Activated CD4-positive, alpha-beta T cell treated with anti-CD3 and anti-CD28 coated beads for 36 hours (primary cell): ENCODE data around the gene OLFM4. TPM values are rescaled to one million over a fixed set of nuclear protein-coding genes. Genes with fewer than 3 reads are reported as not detected.

Source experiments
- ATAC-seq: fragments of 200-7000 bp; cut with Tn5 transposase; one replicate; pipeline ENCODE4 v1.10.0; 2021; ENCODE audit warnings: mild to moderate bottlenecking, moderate library complexity
- CTCF ChIA-PET: fragments of 350-600 bp; sonication (Branson Sonifier 250); formaldehyde crosslinking; loops from one replicate; lab custom pipeline; 2021; ENCODE audit warnings: antibody characterized with exemption; lab: Charles Lee
- POLR2A ChIA-PET: fragments of 350-600 bp; sonication (Branson Sonifier 250); formaldehyde crosslinking; loops from one replicate; lab custom pipeline; 2021; ENCODE audit warnings: antibody characterized with exemption, inconsistent platforms; lab: Charles Lee
- DNase-seq: peaks from one replicate; pipeline ENCODE4 v3.0.0-alpha.2; 2020
- H3K27ac Mint-ChIP-seq: one replicate; pipeline ENCODE4 v1.8.0; 2021; ENCODE audit warnings: mixed read lengths
- H3K27me3 Mint-ChIP-seq: one replicate; pipeline ENCODE4 v1.8.0; 2021; ENCODE audit warnings: mixed read lengths
- H3K36me3 Mint-ChIP-seq: one replicate; pipeline ENCODE4 v1.8.0; 2021; ENCODE audit warnings: low read depth, mixed read lengths
- H3K4me1 Mint-ChIP-seq: one replicate; pipeline ENCODE4 v1.8.0; 2021; ENCODE audit warnings: mixed read lengths
- H3K4me3 Mint-ChIP-seq: one replicate; pipeline ENCODE4 v1.8.0; 2021; ENCODE audit warnings: mild to moderate bottlenecking, moderate library complexity, mixed read lengths
- H3K9me3 Mint-ChIP-seq: one replicate; pipeline ENCODE4 v1.8.0; 2021; ENCODE audit warnings: low read depth, mixed read lengths
- intact Hi-C, 2 experiments: fragments of 100-400 bp; cut with DNase I in 1 of 2; cut with micrococcal nuclease in 1 of 2; formaldehyde crosslinking; loops; one replicate each; pipeline versions ENCODE4 v1.14.2 to v1.15.1; 2022 to 2024; cut with DNase I, micrococcal nuclease
- total RNA-seq, 2 experiments: library from RNA; stranded (reverse); gene quantifications; one replicate each; pipeline ENCODE4 v1.2.3, GENCODE V29; 2021

Gene OLFM4
- not detected for total RNA-seq

GRCh38 chr13:53028637-53029203 is at the start of gene OLFM4:
Gene OLFM4, plus strand, starts transcription at chr13:53028813. Its CDS starts 24 bp downstream, at chr13:53028837.
- H3K27me3 Mint-ChIP-seq, result peaks cover 3% of the 10 kb centered on the region
- no peaks in the 10 kb centered on the region for H3K4me1 Mint-ChIP-seq
- H3K36me3 Mint-ChIP-seq, result no peaks in the 10 kb centered on the region
- no peaks in the 10 kb centered on the region for H3K9me3 Mint-ChIP-seq
- no peak for DNase-seq
- H3K27ac Mint-ChIP-seq, result no peak within 1 kb of the TSS
- intact Hi-C loops, result no loop called here
- ATAC-seq, result no peak
- ChIA-PET POLR2A (no interaction called here), CTCF (no interaction called here)
- no peak within 1 kb of the TSS for H3K4me3 Mint-ChIP-seq

- CTCF ChIA-PET, result interaction anchor here (1.6 kb wide), 1 partner anchor 11 kb away, joined by 7 read pairs; no protein-coding TSS in a partner anchor
- H3K4me3 Mint-ChIP-seq, result no peak overlapping the region
- no peak overlapping the region for H3K27ac Mint-ChIP-seq
- POLR2A ChIA-PET, result no interaction called here
- no peaks in the 10 kb centered on the region for H3K36me3 Mint-ChIP-seq
- no peaks in the 10 kb centered on the region for H3K4me1 Mint-ChIP-seq
- no peaks in the 10 kb centered on the region for H3K9me3 Mint-ChIP-seq
- DNase-seq, result no peak
- H3K27me3 Mint-ChIP-seq, result peaks cover 9% of the 10 kb centered on the region
- intact Hi-C loops, result no loop called here
- no peak for ATAC-seq
These were observed 49.6 kb upstream of the OLFM4 start for GRCh38 chr13:52978989-52979388.

GRCh38 chr13:52980695-52981094 is 47.9 kb upstream of the OLFM4 start:
- Mint-ChIP-seq H3K9me3 (no peaks in the 10 kb centered on the region), H3K36me3 (no peaks in the 10 kb centered on the region), H3K27ac (no peak overlapping the region), H3K27me3 (peaks cover 12% of the 10 kb centered on the region), H3K4me1 (no peaks in the 10 kb centered on the region), H3K4me3 (no peak overlapping the region)
- ATAC-seq (no peak), DNase-seq (no peak)
- CTCF ChIA-PET, result interaction anchor here (1.6 kb wide), 1 partner anchor 12 kb away, joined by 7 read pairs; no protein-coding TSS in a partner anchor
- intact Hi-C loops, result no loop called here
- POLR2A ChIA-PET, result no interaction called here

- no peaks in the 10 kb centered on the region for H3K4me1 Mint-ChIP-seq
- intact Hi-C loops, result no loop called here
- POLR2A ChIA-PET, result no interaction called here
- no peak overlapping the region for H3K27ac Mint-ChIP-seq
- no peak overlapping the region for H3K4me3 Mint-ChIP-seq
- DNase-seq (no peak), ATAC-seq (no peak)
- CTCF ChIA-PET, result no interaction called here
- H3K36me3 Mint-ChIP-seq, result no peaks in the 10 kb centered on the region
- H3K9me3 Mint-ChIP-seq, result no peaks in the 10 kb centered on the region
- H3K27me3 Mint-ChIP-seq, result peaks cover 13% of the 10 kb centered on the region
These were observed 44.8 kb upstream of the OLFM4 start for GRCh38 chr13:52983836-52984235.

- ATAC-seq (no peak), DNase-seq (no peak)
- H3K27me3 Mint-ChIP-seq, result peaks cover 16% of the 10 kb centered on the region
- CTCF ChIA-PET, result no interaction called here
- intact Hi-C loops, result no loop called here
- H3K9me3 Mint-ChIP-seq, result no peaks in the 10 kb centered on the region
- POLR2A ChIA-PET, result no interaction called here
- H3K4me1 Mint-ChIP-seq, result no peaks in the 10 kb centered on the region
- no peak overlapping the region for H3K27ac Mint-ChIP-seq
- no peak overlapping the region for H3K4me3 Mint-ChIP-seq
- H3K36me3 Mint-ChIP-seq, result no peaks in the 10 kb centered on the region
These were observed 43.7 kb upstream of the OLFM4 start for GRCh38 chr13:52984881-52985363.

GRCh38 chr13:52991344-52992020 is 37.1 kb upstream of the OLFM4 start:
- Mint-ChIP-seq H3K4me1 (no peaks in the 10 kb centered on the region), H3K4me3 (no peak overlapping the region), H3K36me3 (no peaks in the 10 kb centered on the region), H3K27ac (no peak overlapping the region), H3K9me3 (no peaks in the 10 kb centered on the region), H3K27me3 (peaks cover 12% of the 10 kb centered on the region)
- intact Hi-C loops, result no loop called here
- ChIA-PET POLR2A (no interaction called here), CTCF (no interaction called here)
- ATAC-seq (no peak), DNase-seq (no peak)

- Mint-ChIP-seq H3K27me3 (peaks cover 12% of the 10 kb centered on the region), H3K4me1 (no peaks in the 10 kb centered on the region), H3K36me3 (no peaks in the 10 kb centered on the region), H3K9me3 (no peaks in the 10 kb centered on the region), H3K27ac (no peak overlapping the region), H3K4me3 (no peak overlapping the region)
- CTCF ChIA-PET, result no interaction called here
- no peak for ATAC-seq
- DNase-seq, result no peak
- POLR2A ChIA-PET, result no interaction called here
- intact Hi-C loops, result no loop called here
These were observed 36.5 kb upstream of the OLFM4 start for GRCh38 chr13:52992110-52992509.

- ATAC-seq, result no peak
- CTCF ChIA-PET, result interaction anchor here (1.6 kb wide), 1 partner anchor 26 kb away, joined by 7 read pairs; no protein-coding TSS in a partner anchor
These were observed 34.6 kb upstream of the OLFM4 start for GRCh38 chr13:52994051-52994450.

GRCh38 chr13:52994865-52995264 is 33.7 kb upstream of the OLFM4 start:
- no peak overlapping the region for H3K4me3 Mint-ChIP-seq
- ChIA-PET POLR2A (no interaction called here), CTCF (interaction anchor here (1.1 kb wide), 1 partner anchor 27 kb away, joined by 3 read pairs; no protein-coding TSS in a partner anchor)
- no peaks in the 10 kb centered on the region for H3K36me3 Mint-ChIP-seq
- H3K4me1 Mint-ChIP-seq, result no peaks in the 10 kb centered on the region
- peaks cover 14% of the 10 kb centered on the region for H3K27me3 Mint-ChIP-seq
- no peak for ATAC-seq
- intact Hi-C loops, result no loop called here
- no peaks in the 10 kb centered on the region for H3K9me3 Mint-ChIP-seq
- DNase-seq, result no peak
- no peak overlapping the region for H3K27ac Mint-ChIP-seq

More at GRCh38 chr13:52994051-52994450, 34.6 kb upstream of the OLFM4 start:
- intact Hi-C loops, result no loop called here
- peaks cover 13% of the 10 kb centered on the region for H3K27me3 Mint-ChIP-seq
- no peaks in the 10 kb centered on the region for H3K4me1 Mint-ChIP-seq
- POLR2A ChIA-PET, result no interaction called here
- no peaks in the 10 kb centered on the region for H3K36me3 Mint-ChIP-seq
- no peak overlapping the region for H3K4me3 Mint-ChIP-seq
- no peak overlapping the region for H3K27ac Mint-ChIP-seq
- no peaks in the 10 kb centered on the region for H3K9me3 Mint-ChIP-seq
- DNase-seq, result no peak

- Mint-ChIP-seq H3K4me1 (no peaks in the 10 kb centered on the region), H3K27ac (no peak overlapping the region), H3K4me3 (no peak overlapping the region), H3K36me3 (no peaks in the 10 kb centered on the region), H3K27me3 (peaks cover 14% of the 10 kb centered on the region), H3K9me3 (no peaks in the 10 kb centered on the region)
- ATAC-seq, result no peak
- CTCF ChIA-PET, result interaction anchor here (1.1 kb wide), 1 partner anchor 28 kb away, joined by 3 read pairs; no protein-coding TSS in a partner anchor
- POLR2A ChIA-PET, result no interaction called here
- intact Hi-C loops, result no loop called here
- no peak for DNase-seq
These were observed 32.7 kb upstream of the OLFM4 start for GRCh38 chr13:52995946-52996345.

GRCh38 chr13:52997951-52998876 is 30.4 kb upstream of the OLFM4 start:
- Mint-ChIP-seq H3K9me3 (no peaks in the 10 kb centered on the region), H3K36me3 (no peaks in the 10 kb centered on the region), H3K27ac (no peak overlapping the region), H3K27me3 (peaks cover 17% of the 10 kb centered on the region), H3K4me3 (no peak overlapping the region), H3K4me1 (no peaks in the 10 kb centered on the region)
- CTCF ChIA-PET, result interaction anchor here (1.6 kb wide), 1 partner anchor 34 kb away, joined by 3 read pairs; no protein-coding TSS in a partner anchor
- intact Hi-C loops, result no loop called here
- ATAC-seq, result no peak
- POLR2A ChIA-PET, result no interaction called here
- DNase-seq, result no peak
